IPS-11a (cell line): Measurements from ENCODE around the gene SCGB1D1.

ENCODE experiments used
- H3K4me3 ChIP-seq: one replicate; pipeline ENCODE4 v1.5.1; 2013; ENCODE audit warnings: low read depth, low read length, control low read depth

The SCGB1D1 gene, protein sequence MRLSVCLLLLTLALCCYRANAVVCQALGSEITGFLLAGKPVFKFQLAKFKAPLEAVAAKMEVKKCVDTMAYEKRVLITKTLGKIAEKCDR

DNA sequence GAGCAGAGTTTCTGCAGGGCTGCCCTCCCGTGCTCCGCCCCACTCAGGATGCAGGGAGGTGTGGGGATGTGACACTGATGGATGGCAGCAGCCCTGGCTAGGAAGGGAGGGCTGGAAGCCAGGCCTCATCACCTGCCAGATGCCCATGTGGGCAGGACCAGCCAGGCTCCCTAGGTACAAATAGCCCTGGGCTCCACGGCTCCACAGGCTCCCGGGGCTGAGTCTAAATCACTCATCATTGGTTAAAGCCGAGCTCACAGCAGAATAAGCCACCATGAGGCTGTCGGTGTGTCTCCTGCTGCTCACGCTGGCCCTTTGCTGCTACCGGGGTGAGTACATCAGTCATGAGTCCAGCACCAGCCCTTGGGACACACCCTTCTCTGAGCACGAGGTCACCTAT lies at the start of gene SCGB1D1:
Gene SCGB1D1, plus strand, starts transcription at position 206 of the 400 bp plus-strand sequence. Its CDS starts 69 bp downstream, at position 275.
- H3K4me3 ChIP-seq, result no peak within 1 kb of the TSS

DNA sequence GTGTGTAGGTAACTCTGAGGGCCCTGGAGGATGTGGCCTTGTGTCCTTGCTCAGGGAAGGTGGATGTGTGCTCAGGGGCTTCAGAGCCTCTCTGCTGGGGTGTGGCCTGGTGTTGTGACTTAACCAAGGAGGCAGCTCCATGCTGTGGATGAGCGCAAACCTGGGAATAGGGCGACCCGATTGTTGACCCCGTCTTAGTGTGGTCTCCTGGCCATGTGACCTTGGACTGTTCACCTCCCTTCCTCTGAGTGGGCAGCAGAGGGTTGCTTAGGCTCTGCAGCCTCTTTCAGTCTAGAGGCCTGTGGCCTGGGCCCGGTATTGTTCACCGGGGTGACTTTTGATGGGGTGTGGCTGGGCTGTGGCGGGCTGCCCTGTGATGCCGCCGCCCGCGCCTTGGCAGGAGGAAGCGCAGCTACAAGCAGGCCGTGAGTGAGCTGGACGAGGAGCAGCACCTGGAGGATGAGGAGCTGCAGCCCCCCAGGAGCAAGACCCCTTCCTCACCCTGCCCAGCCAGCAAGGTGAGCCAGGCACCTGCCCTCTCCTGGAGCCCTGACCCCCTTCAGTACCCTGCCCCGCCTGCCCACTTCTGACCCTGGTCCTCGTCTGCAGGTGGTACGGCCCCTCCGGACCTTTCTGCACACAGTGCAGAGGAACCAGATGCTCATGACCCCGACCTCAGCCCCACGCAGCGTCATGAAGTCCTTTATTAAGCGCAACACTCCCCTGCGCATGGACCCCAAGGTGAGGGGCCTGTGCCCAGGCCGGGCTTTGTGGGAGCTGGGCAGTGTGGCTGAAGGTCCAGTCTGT lies 49.5 kb upstream of the SCGB1D1 start:
- H3K4me3 ChIP-seq, result no peak overlapping the region

DNA sequence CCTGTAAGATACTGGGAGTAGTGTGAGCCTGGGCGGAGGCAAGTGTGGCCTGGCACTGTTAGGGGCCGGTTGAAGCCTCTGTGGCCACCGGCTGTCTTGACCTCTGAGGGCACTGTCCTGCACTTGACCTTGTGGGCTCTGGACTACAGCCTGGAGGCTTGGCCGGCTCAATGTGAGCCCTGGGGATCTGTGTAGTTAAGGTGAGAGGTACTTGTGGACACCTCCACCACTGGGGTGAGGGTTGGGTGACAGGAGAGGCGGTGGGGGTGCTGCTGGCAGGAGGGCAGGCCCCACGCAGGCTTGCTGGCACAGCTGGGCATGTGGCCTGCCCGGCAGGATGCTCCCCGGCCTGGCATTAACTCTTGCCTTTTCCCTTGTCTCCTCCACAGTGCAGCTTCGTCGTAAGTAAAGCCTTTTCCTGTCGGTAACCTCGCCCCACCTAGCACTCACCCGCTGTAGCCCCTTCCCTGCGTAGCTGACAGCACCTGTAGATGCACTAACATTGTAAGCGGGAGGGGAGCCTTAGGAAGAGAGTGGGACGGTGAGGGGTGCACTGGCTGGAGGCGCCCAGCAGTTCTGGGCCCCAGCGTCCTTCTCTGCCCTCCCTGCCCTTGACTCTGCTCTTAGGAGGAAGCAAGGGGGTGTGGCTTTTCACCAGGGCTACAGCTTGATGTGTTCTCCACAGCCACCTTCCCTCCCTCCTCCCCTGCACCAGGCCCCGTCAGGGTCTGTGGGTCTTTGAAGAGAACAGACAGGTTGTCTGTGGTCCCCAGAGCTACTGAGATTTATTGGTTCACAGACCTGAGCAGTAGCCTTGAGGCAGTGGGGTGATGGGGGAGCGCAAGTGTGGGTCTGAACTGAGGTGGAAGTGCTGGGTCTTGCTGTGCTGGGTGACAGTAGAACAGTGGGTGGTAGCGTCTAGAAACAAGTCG lies 48.6 kb upstream of the SCGB1D1 start:
- H3K4me3 ChIP-seq, result no peak overlapping the region

DNA sequence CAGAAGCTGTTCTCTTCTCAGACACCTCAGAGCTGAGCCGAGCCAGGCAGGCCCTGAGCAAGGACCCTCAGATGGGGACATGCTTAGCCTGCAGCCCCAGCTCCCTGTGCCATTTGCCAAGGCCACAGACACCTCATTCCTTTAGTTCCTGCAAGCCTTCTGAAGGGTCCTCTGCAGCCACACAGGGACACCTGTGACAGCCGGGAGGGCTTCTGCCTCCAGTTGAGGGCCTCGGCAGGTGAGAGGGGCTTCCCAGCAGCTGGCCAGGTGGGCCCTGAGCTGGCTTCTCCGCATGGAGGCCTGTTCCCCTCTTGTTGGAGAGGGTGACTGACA lies 48.0 kb upstream of the SCGB1D1 start:
- no peak overlapping the region for H3K4me3 ChIP-seq

DNA sequence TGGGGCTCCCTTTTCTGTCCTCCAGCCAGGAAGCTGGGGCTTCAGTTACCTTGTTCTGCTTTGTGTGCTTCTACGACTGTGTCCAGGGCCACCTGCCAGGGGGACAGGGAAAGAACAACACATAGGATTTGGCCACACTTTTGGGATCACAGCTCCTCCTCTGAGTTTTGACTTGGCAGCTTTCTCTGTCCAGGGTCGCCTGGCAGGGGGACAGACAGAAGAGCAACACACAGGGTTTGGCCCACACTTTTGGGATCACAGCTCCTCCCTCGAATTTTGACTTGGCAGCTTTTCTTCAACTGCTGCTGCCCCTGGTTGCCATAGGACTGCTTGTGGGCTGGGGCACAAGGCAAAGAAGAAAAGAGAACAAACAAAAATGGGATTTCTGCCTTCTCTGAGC lies 47.1 kb upstream of the SCGB1D1 start:
- H3K4me3 ChIP-seq, result no peak overlapping the region

DNA sequence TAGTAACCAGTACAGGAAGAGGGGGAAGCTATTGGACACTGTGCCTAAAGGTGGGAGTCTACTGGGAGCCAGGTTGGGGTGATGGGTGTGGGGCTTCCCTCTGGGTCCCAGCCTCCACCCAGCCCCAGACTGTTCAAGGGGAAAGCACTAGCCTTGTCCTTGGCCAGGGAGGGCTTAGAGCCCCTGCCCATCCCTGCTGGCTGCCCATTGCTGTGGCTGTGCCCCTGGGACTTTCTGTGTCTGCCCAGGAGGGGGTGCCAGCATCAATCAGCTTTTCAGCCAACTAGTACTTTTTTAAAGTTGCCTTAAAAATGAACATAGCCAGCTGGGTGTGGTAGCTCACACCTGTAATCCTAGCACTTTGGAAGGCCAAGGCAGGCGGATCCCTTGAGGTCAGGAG lies 46.3 kb upstream of the SCGB1D1 start:
- H3K4me3 ChIP-seq, result no peak overlapping the region

DNA sequence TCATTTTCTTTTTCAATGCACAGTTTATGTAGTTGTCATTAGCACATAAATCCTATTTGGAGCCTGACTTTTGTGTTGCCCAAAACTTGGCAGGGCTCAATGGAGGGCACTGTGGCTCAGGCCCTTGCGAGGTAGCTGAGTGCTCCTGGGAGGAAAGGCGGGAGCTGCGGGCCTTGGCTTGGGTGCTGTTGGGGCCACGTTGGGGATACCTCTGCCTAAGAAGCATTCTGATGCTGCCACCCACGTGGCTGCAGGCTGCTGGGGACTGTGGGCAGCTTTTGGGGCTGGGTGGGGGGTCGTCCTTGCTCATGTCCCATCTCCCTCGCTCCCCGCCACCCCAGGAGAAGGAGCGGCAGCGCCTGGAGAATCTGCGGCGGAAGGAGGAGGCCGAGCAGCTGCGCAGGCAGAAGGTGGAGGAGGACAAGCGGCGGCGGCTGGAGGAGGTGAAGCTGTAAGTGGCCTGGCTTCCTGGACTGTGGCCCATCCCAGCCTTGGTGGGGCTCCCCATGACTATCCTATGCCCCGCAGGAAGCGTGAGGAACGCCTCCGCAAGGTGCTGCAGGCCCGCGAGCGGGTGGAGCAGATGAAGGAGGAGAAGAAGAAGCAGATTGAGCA lies 45.3 kb upstream of the SCGB1D1 start:
- no peak overlapping the region for H3K4me3 ChIP-seq

DNA sequence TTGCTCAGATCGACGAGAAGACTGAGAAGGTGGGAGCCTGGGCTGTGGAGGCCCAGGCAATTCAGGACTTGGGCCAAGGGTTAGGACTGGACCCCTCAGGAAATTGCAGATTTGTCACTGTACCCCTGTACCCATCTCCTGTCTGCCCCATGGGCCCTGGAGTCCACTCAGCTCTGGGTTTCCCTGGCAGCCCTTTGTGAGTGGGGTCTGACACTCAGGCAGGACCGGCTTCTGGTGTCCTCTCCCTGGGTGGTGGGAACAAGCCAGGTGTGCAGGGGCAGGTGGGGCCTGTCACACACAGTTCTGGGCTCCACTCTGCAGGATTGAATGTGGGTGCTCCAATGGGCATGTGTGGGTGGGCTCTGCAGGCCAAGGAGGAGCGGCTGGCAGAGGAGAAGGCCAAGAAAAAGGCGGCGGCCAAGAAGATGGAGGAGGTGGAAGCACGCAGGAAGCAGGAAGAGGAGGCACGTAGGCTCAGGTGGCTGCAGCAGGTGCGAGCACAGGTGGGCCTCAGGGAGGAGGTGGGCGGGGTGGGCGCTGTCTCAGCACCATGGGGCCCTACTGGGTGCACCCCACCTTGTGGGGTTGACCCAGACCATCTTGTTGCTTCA lies 44.6 kb upstream of the SCGB1D1 start:
- no peak overlapping the region for H3K4me3 ChIP-seq

DNA sequence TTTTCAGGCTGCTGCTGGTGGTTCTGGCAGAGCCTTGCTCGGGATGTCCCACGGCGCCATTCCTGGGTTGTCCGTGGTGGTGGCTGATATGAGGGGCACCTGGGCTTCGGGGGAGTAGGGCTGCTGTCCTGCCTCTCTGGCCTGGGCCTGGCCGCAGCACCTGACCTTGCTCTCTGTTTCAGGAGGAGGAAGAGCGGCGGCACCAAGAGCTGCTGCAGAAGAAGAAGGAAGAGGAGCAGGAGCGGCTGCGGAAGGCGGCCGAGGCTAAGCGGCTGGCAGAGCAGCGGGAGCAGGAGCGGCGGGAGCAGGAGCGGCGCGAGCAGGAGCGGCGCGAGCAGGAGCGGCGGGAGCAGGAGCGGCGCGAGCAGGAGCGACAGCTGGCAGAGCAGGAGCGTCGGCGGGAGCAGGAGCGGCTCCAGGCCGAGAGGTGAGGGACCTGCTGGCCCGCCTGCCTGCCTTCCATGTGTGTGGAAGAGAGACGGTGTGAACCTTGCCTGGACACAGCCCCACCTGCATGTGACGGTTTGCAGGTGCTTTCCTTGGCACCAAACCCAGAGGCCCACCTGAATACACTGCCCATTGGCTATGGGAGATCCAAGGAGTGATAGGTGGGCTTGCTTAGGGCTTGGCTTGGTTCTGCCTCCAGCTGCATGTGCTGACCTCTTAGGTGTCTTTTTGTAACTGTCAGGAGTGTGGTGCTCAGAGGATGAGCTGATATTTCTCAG lies 43.4 kb upstream of the SCGB1D1 start:
- H3K4me3 ChIP-seq, result no peak overlapping the region

DNA sequence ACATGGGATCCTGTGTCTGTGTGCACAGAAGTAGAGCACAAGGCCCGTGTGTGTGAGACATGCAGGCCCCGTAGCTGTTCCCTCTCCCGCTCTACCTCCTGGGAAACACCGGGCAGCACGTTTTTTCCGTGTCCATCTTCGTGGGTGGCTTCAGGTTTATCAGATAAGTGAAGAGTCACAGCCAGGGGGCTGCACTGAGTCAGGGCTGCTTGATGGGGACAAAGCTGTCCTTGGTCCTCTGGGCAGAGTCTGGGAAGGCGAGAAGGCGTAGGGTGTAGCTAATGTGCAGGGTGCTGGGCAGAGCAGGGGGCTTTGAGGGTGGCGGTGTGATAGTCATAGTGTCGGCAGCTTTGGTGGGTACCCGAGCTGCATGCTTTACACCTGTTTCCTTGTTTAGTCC lies 42.5 kb upstream of the SCGB1D1 start:
- H3K4me3 ChIP-seq, result no peak overlapping the region

DNA sequence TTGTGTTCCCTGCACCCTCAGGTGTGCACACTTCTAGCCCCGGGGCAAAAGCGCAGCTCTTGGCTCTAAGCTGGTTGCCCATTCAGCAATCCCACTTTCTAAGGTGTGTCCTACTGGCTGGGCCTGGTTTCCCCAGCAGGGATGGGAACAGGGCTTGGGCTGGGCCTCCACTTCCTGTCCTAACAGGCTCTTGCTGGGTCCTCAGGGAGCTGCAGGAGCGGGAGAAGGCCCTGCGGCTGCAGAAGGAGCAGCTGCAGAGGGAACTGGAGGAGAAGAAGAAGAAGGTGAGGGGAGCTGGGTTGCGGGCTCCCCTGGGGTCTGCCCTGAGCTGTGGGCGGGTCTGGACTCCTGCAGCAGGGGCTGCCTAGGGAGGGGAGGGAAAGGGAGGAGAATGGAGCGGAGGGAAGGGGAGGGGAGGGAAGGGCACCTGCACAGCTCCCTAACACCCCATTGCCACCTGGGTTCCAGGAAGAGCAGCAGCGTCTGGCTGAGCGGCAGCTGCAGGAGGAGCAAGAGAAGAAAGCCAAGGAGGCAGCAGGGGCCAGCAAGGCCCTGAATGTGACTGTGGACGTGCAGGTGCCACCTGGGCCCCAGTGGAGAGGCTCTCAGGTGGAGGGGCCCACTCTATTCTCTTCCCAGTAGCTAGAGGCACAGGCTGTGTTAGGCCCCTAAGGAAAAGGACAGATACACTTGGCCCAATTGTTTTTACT lies 41.6 kb upstream of the SCGB1D1 start:
- H3K4me3 ChIP-seq, result no peak overlapping the region

DNA sequence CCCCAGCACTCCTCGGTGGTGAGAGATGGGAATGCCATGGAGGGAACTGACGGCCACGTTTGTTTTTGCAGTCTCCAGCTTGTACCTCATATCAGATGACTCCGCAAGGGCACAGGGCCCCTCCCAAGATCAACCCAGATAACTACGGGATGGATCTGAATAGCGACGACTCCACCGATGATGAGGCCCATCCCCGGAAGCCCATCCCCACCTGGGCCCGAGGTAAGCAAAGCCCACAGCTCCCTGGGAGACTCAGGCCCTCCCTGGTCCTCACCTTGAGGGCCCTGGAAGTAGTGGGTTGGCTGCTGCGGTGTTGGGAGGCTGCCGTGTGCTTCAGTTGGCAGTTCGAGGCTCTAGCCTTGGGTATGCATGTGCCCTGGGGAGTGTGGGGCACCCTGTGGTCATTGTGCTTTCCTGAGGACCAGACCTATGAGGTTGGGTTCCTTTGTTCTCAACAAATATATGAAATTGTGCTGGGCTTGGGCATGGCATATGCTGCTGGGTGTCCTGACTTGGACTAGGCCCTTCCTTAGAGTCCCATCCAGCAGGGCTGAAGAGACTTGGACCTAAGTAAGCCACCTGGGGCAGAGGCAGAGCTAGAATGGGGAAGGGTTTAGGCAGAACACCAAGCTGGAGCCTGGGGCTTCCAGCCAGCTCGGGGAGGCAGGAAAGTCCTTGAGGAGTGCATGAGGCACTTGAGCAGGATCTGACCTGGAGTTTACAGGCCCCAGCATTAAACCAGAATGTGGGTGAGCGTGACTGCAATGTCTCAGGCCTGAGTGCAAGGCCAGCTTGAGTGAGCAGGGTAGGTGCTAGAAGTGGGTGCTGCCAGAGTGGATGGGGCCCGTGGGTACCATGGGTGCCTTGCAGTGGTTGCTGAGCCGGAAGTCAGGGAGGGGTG lies 39.8 kb upstream of the SCGB1D1 start:
- H3K4me3 ChIP-seq, result no peak overlapping the region

DNA sequence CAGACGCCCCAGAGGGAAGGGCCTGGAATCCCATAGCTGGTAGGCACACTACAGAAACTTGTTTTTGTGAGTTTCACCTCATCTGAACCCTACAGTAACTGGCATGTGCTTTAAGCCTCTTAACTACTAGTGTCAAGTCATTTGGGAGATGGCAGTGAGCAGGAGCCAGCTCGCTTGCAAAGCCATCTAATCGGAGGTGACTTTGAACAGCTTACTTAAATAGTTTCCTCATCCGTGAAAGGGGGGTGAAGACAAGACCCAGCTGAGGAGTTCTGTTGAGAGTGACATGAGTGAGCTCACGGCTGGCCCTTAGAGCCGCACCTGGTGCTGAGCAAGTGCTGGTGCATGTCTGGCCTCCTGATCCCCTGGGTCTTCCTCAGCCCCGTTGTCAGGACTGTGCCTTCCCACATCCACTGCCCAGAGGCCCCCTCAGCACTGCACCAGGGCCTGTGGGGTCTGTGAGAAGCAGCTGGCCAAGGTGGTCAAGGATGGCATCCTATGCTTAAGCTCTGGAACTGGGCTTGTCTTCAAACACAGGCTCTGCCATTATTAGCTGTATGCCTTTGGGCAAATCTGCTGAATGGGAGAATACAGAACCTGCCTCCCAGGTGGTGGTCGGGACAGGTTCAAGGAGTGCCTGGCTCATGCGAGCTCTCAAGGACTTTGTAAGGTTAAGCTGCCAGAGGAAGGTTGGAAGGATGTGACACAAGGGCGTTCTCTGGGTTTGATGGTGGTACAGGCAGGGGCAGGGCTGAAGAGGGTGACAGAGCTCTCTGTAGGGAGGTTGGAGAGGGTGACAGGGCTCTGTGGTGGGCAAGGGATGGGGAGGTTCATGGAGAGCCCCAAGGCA lies 38.9 kb upstream of the SCGB1D1 start:
- H3K4me3 ChIP-seq, result no peak overlapping the region

DNA sequence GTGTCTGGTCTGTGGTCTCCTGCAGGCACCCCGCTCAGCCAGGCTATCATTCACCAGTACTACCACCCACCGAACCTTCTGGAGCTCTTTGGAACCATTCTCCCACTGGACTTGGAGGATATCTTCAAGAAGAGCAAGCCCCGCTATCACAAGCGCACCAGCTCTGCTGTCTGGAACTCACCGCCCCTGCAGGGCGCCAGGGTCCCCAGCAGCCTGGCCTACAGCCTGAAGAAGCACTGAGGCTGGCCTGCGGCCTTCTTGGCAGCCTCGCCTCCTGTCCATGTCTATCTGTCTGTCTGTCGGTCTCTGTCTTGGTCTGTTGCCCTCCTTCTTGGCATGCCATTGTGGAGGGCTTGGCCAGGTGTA lies 38.3 kb upstream of the SCGB1D1 start:
- H3K4me3 ChIP-seq, result no peak overlapping the region

DNA sequence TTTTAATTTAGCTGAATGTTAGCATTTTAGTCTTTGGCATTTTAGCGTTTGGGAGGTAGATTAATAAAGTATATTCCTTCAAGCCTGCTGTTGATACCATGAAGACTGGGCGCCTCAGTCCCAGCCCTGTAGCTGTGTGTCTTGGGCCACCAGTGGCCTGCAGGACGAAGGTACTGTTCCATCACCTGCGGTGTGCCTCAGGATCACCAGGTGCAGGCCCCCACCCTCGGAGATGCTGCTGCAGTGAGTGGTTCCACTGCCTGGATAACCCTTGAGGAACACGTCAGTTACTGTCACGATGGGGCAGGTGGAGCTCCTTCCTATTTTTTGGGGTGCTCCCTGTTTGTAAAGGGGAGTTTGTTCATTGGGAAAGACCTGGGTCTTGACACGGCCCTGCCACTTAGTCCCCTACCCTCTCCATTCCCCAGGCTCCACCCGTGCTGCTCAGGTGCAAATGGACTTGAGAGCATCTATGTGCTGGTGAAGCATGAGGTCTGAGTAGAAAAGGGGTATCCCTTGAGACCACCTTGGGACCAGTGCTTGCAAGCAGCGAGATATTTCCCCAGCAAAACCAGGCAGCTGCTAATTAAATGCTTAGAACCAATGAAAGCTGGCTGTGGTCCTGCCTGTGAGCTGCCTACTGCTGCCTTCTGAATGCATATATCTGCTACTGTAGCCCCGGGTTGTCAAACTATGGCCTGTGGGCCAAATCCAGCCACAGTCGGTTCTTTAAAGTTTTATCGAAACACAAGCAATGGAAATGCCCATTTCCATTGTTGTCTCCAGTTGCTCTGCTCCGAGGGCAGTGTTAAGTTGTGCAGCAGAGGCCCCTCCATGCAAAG lies 37.5 kb upstream of the SCGB1D1 start:
- H3K4me3 ChIP-seq, result no peak overlapping the region

DNA sequence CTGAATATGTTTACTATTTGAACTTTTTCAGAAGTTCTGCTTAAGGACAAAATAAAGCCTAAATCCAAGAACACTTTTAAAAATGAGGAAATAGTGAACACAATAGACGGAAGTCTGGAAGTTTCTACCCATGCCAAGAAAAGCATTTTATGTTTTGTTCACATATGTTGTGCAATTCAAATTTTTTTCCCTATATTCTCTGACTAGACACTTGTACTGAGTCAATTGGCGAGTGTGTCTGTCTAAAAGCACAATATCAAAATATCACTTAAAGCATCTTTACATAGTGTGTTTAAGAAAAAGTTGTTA lies 37.0 kb upstream of the SCGB1D1 start:
- H3K4me3 ChIP-seq, result no peak overlapping the region

DNA sequence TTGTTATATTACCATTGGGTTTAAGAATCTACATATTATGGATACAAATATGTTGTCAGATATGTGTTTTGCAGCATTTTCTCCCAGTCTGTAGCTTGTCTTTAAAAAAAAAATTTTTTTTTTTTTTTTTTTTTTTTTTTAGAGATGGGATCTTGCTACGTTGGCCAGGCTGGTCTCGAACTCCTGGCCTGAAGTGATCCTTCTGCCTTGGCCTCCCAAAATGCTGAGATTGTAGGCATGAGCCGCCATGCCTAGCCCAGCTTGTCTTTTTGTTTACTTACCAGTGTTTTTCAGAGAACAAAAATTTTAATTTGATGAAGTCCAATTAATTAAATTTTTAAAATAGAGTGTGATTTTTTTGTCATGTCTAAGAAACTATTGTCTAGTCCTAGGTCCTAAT lies 36.4 kb upstream of the SCGB1D1 start:
- no peak overlapping the region for H3K4me3 ChIP-seq
